HG02885 (cell line): ENCODE results near the gene CD300LB.
"Not testable (repeated sequence)": the region's sequence is repeated elsewhere in the genome, so short reads cannot be mapped to it uniquely, and the experiment has no call there.

Source experiments
- ATAC-seq: cut with Tn5 transposase; IDR thresholded peaks from one replicate; pipeline ENCODE4 v1.9.1; 2021; ENCODE audit warnings: mild to moderate bottlenecking; ENCODE audit not compliant: unreplicated experiment, poor library complexity

Gene CD300LB

DNA sequence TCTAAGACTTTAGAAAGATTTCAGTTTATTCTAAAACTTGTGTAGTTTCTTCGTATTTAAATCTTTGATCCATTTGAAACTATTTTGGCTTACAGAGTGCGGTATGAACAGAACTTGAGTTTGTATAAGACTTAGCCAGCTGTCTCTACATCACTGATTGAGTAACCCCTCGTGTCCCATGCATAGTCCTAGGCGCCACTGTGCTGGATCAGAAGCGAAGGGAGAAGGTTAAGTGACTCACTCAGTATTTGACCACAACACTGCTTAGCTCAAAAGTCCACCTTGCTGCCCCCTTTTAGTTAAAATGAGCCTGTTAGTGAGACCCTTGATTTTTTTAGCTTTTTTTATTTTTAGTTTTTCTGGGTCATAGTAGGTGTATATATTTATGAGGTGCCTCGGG lies 28.4 kb downstream of the CD300LB start:
- ATAC-seq: no peak

DNA sequence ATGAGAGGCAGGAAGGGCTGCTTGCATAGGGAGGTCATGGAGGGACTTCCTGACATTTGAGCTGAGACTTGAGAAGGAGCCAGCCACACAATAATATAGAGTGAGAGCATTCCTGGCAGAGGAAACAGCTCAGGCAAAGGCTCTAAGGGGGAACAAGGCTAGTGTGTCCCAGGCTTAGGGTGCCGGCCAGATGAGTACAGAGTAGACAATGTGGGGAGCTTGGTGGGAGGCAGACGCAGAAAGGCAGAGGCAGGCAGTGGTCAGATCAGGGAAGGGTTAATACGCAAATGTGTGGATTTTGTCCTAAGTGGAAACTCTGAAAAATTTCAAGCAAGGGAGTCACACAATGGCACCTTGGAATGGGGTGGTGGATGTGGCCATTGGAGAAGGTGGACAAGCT lies 31.3 kb downstream of the CD300LB start:
- ATAC-seq: no peak

DNA sequence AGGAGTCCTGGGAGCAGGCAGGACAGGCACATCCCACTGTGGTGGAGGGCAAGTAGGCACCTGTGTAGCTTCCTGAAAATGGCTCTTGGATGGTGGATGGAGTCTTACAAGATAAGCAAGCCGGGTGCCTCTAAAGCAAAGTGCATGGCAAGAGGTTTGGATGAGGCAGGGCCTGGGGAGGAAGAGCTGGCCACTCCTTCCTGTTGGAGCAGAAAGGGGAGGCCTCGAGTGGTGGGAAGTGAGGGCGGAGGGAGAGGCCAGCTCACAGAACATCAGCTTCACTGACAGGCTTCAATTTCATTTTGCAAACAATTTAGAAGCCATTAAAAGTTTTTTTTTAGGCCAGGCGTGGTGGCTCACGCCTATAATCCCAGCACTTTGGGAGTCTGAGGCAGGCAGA lies 33.8 kb downstream of the CD300LB start:
- ATAC-seq: no peak

DNA sequence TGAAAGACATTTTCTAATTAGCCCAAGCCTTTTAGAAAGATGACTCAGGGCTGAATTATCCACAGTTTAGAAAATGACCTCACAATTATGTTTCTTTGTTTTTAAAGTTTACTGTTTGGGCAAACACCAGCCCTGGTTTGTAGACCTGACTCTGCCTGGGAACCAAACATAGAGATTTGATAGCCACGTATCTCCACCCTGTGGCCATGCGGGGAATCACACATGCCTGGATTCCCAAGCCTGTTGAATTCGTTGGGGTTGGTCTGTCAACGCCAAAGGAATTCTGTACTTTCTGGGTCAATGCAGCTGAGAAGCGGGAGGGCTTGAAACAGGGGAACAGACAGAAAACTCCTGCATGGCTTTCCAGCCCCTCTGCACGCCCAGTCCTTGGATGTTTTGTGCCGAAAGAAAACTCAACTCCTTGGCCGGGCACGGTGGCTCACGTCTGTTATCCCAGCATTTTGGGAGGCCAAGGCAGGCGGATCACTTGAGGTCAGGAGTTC lies 37.9 kb downstream of the CD300LB start:
- no peak for ATAC-seq

DNA sequence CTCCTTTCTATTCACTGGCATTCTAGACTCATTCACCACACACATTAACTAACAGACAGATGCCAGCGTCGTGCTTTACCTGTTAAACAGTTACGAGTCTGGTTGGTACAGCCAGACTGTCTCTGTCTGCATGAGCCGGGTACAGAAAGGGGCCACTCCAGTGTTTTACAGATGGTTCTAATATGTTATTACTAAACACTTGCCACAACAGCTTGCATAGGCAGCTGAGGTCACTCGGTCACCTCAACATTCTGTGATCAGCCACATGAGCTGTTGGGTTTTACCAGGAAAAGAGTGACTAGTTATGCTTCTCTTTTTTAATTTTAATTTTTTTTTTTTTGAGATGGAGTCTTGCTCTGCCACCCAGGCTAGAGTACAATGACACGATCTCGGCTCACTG lies 39.6 kb downstream of the CD300LB start:
- ATAC-seq: no peak

DNA sequence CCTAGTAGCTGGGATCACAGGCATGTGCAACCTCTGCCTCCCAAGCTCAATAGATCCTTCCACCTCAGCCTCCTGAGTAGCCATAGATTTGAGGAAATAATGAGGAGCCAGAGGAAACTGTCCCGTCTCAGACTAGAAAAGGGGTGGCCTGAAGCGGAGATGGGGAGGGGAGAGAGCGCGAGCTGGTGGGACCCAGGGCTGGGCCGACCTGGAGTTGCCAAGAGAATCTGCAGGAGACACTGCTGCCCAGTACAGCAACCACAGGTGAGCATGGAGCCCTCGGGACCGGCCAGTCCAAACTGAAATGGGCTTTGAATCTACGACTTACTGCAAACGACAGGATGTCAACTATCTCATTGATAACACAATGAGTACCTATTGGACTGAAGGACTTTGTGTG lies 40.6 kb downstream of the CD300LB start:
- ATAC-seq: no peak

DNA sequence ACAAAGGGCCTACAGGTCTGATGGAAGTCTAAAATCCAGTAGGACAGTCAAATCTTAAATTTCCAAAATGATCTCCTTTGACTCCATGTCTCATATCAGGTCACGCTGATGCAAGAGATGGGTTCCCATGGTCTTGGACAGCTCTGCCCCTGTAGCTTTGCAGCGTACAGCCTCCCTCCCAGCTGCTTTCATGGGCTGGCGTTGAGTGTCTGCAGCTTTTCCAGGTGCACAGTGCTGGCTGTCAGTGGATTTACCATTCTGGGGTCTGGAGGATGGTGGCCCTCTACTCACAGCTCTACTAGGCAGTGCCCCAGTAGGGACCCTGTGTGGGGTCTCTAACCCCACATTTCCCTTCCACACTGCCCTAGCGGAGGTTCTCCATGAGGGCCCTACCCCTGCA lies 43.0 kb downstream of the CD300LB start:
- not testable (repeated sequence) for ATAC-seq

DNA sequence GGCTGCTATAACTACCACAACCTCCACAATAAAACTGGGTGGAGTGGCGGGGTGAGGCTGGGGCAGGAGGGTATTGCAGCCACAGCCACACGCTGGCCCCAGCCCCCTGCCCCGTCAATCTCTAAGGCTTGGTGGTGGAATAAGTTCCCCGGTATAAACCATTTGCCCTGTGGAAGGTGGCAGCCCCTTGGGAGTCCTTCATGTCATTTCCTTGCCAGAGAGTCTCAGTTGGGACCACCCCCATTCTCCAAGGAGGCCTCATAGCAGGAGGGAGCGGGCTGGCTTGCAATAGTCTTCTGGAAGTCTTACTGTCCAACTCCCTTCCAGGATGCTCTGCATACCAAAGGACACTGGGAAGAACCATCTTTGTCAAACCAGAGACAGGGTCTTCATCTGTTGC lies 45.4 kb downstream of the CD300LB start:
- ATAC-seq: no peak

DNA sequence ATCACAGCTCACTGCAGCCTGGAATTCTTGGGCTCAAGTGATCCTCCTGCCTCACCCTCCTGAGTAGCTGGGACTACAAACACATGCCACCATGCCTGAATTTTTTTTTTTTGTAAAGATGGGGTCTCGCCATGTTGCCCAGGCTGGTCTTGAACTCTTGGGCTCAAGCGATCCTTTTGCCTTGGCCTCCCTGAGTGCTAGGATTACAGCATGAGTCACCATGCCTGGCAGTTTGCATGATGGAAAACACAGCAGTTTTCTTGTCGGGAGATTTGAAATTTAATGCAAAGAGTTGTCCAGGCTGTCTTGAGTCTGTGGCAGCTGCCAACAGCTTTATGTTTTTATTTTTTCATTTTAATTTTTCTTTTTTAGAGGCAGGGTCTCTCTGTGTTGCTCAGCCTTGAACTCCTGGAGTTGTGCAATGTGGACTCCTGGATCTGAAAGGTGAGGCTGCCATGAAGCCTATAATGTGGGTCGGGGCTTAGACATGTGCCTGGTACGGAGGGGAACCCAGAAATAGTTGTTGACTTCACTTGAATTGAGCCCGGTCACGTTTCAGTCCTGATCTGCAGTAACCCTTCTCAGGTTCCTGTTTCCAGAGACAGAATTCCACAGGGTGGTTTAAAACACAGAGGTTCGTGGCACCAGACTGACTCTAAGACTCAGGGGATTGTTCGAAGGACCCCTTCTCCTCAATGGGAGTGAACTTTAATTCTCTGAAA lies 46.1 kb downstream of the CD300LB start:
- no peak for ATAC-seq

DNA sequence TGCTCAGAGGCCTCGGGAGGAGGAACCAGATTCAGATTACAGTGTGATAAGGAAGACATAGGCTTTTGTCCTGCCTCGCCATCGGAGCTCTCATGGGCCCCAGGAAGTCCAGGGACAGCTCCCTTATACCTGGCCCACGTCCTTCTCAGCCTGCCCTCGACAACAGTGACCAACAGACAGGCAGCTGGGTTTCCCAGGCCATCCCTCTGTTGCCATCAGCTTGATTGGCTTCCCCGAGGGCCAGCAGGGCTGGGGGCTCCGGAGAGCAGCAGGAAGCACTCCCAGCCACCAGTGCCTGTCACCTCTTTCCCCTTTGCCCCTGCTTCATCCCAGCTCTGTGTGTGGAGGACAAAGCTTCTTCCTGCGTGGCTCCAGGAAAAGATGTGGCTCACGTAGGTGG lies 47.2 kb downstream of the CD300LB start:
- no peak for ATAC-seq

DNA sequence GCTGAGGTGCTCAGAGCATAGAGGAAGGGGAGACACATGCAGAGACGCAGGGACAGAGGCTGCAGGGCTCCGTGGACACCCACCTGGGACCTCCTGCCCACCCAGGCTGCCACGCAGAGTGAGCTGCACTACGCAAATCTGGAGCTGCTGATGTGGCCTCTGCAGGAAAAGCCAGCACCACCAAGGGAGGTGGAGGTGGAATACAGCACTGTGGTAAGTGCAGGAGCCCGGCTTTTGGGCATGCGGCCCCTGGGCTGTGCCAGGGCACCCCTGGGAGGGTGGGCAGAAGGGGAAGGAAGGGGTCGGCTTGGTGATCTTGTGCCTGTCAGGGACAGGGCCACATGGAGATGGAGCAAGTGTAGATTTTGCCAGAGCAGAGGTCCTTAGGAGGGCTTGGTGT lies 49.7 kb downstream of the CD300LB start:
- ATAC-seq: no peak

DNA sequence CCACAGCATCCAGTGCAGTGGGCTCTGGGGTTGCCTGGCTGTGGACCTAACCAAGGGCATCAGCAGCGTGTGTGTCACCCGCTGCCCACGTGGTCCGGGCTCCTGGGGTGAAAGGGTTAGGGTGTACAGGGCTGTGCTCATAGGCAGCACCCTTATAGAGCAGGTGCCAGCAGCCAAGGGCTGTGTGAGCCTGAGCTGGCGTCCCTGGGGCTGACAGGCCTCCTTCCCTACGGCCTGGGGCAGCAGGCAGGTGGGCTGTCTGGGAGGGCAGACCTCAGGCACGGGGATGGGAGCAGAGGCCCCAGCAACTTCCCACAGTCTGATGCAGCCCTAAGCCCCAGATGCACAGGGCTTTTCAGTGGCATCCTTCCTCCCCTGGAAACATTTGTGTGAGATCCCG lies 51.0 kb downstream of the CD300LB start:
- ATAC-seq: no peak

DNA sequence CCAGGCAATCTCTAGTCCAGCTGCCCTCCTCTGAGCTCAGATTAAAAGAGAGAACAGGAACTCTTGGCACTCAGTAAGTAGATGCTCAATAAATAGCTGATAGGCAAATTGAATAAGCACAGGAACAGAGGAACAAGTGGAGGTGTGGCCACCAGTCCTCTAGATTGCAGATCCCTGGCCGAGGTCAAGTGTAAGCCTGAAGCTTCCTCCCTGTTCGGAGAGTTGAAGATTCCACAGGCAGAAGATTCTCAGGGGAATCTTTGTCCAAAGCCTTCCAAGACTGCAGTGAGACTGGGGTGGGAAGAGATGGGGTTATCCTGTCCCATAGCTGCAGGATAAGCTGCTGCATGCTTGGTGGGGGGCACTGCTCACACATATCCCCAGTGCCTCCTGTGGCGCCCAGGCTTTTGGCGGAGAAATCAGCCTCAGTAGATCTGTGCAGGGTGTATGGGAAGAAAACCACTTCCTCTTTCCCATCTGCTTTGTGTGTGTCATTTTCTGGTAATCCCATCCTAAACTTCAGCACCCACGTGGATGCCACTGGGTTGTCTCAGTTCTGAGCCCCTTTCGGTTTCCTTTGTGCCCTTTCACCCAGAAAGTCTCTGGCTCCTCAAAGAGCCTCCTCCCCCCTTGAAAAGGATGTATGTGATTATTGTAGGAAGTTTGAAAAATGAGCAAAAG lies 52.7 kb downstream of the CD300LB start:
- ATAC-seq: no peak

DNA sequence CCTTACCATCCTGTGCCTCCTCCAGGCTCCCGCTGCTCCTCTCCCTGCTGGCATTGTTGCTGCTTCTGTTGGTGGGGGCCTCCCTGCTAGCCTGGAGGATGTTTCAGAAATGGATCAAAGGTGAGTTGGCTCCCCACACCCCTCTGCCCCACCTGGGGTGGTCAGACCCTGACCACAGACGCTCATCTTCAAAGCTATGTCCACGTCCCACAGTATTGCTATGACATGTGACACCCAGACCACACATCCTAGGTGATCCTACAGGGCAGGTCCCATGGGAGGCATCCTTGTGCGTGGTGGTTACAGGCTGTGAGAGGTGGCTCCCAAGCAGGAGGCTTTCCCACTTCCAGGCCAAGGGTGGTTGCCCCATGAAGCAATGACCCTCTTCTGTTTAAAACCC lies 53.9 kb downstream of the CD300LB start:
- ATAC-seq: no peak

DNA sequence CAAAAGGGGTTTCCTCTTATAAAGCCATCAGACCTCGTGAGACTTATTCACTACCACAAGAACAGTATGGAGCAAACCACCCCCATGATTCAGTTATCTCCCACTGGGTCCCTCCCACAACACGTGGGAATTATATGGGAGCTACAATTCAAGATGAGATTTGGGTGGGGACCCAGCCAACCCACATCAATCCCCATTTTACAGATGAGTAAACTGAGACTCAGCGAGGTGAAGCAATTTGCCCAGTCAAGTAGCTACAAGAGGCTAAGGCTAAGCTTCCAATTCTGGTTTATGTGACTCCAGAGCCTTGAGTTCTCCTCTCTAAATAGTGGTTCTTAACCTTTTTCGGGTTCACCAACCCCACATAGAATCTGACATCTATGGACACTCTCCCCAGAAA lies 56.1 kb downstream of the CD300LB start:
- no peak for ATAC-seq

DNA sequence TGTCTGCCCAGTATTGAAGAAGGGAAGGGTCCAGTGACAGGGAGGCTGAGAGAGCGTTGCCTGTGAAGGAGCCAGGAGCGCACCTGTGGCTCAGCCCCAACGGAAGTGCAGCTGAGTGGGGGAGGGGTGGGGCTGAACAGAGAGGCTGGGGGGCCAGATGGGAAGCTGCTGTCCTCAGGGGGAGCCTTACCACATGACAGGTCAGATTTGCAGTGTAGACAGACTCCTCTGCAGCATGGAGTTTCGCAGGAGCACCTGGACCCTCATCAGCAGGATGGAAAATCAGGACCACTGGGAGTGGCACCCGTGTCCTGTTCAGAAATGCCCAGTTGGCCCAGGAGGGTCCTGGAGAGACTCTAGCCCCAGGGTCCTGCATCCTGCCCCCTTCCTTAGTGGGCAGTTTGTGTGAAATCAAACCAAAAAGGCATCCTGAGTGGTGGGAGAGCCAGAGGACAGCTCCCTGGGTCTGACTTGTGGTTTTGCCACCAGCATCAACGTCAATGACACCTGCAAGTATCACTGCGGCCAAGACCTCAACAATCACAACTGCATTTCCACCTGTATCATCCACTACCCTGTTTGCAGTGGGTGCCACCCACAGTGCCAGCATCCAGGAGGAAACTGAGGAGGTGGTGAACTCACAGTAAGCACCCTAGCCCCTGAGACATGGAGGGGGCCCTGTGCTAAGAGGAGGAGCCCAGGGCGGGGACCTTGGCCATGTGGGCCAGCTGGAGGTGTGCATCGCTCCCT lies 57.1 kb downstream of the CD300LB start:
- ATAC-seq: no peak

DNA sequence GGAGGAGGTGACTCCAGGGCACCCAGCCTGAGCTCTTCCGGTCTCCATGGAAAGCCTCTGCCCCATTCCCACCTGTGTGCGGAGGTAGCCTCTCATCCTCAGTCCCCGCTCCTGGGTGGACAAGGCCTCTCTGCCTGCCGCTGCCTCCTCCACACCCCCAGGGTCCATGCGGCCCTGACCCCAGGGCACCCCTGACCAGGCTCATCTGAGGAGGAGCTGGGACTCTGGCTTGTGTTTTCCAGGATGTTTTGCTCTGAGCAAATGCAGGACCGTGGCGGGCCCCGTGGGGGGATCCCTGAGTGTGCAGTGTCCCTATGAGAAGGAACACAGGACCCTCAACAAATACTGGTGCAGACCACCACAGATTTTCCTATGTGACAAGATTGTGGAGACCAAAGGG lies 58.0 kb downstream of the CD300LB start:
- ATAC-seq: no peak

DNA sequence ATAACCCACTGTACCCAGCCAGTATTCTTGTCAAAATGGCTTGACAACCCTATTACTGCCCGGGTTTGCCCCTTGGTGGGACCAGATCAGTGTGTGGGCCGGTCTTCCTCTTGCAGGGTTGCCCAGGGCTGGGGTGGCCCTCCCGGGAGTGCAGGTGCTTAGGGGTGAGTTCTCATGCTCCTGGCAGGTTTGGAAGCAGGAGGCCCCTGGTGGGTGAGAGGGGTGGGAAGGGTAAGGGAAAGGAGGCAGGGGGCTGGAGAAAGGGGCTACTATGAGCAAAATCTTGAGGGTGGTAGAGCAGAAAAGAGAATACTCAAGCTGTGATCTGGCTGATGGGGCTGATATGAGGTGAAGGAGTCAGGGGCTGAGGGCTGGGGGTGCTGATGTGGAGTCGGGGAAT lies 58.4 kb downstream of the CD300LB start:
- ATAC-seq: no peak

DNA sequence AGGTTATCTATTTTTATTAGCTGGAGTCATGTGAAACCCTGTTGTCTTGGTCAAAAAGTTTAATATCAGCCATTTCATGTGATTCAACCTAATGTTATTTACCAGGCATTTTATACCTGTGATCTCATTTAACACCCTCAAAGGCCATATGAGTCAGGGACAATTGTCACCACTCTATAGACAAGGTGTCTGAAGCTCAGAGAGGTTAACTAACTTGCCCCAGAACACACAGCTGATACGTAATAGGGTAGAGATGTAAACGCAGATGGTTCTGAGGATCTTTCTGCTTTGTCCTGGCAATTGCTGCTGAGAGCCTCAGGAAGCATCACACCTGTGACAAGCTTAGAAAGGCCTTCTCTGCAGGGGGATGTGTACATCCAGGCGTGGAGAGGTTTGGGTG lies 59.9 kb downstream of the CD300LB start:
- ATAC-seq: no peak
